CD4-positive, alpha-beta T cell treated with Interferon alpha-2 for 1 hour (primary cell): Measurements from ENCODE around the gene FAM24B.

Source experiments
- DNase-seq, 2 donors: peaks; one replicate each; pipeline ENCODE4 v3.0.0-alpha.2; 2020 to 2022

FAM24B gene

GRCh38 chr10:122856902-122857301 lies 22.5 kb downstream of the FAM24B start:
- no peak for DNase-seq

GRCh38 chr10:122855745-122856144 lies 23.6 kb downstream of the FAM24B start:
- no peak for DNase-seq

GRCh38 chr10:122854648-122855047 lies 24.7 kb downstream of the FAM24B start:
- DNase-seq, result no peak

- no peak for DNase-seq
Observed at GRCh38 chr10:122853665-122854313, 25.6 kb downstream of the FAM24B start.

- DNase-seq, result no peak
Observed at GRCh38 chr10:122852261-122852660, 27.1 kb downstream of the FAM24B start.

- DNase-seq, result no peak
Observed at GRCh38 chr10:122850705-122851640, 28.4 kb downstream of the FAM24B start.

GRCh38 chr10:122849900-122850605 lies 29.3 kb downstream of the FAM24B start:
- DNase-seq, result no peak

- DNase-seq, result no peak
Observed at GRCh38 chr10:122849090-122849489, 30.3 kb downstream of the FAM24B start.

GRCh38 chr10:122847782-122848604 lies 31.4 kb downstream of the FAM24B start:
- DNase-seq, result no peak

- DNase-seq, result no peak
Observed at GRCh38 chr10:122845783-122846332, 33.5 kb downstream of the FAM24B start, which contains the start of gene CUZD1. Gene CUZD1 (minus strand): TSS chr10:122845857. CDS start chr10:122845843, 14 bp downstream.

- DNase-seq, result no peak
Observed at GRCh38 chr10:122844146-122844545, 35.2 kb downstream of the FAM24B start.

- no peak for DNase-seq
Observed at GRCh38 chr10:122841569-122841968, 37.8 kb downstream of the FAM24B start.

- no peak for DNase-seq
Observed at GRCh38 chr10:122839505-122839904, 39.9 kb downstream of the FAM24B start.

GRCh38 chr10:122838880-122839279 lies 40.5 kb downstream of the FAM24B start:
- DNase-seq, result no peak

GRCh38 chr10:122835908-122836307 lies 43.5 kb downstream of the FAM24B start:
- no peak for DNase-seq

GRCh38 chr10:122830965-122831353 lies 48.4 kb downstream of the FAM24B start:
- DNase-seq, result no peak

GRCh38 chr10:122830273-122830964 lies 49.0 kb downstream of the FAM24B start:
- no peak for DNase-seq

- no peak for DNase-seq
Observed at GRCh38 chr10:122829454-122829853, 49.9 kb downstream of the FAM24B start.

GRCh38 chr10:122828716-122829255 lies 50.6 kb downstream of the FAM24B start:
- no peak for DNase-seq

- no peak for DNase-seq
Observed at GRCh38 chr10:122827302-122827701, 52.1 kb downstream of the FAM24B start.
